ENCODE measurements around the gene MPHOSPH6. TPM values are rescaled to one million over a fixed set of nuclear protein-coding genes. Genes with fewer than 3 reads are reported as not detected.
"Not testable (repeated sequence)": the region's sequence is repeated elsewhere in the genome, so short reads cannot be mapped to it uniquely, and the experiment has no call there.

MPHOSPH6 gene
- total and polyA plus RNA-seq, 2 donors from 2014 or later = 22.7 to 28.2 TPM

- Histone ChIP-seq H3K27me3 (ENCODE audit: control insufficient read depth, insufficient read depth, low read length) (no peaks in the 10 kb centered on the region), H3K27ac (ENCODE audit: low read depth in 2 of 2, low read length in 2 of 2) (no peak overlapping the region), H3K9me3 (ENCODE audit: control insufficient read depth in 2 of 3, insufficient read depth in 1 of 3, low read length in 3 of 3) (no peaks in the 10 kb centered on the region), H3K9ac (ENCODE audit: low read length in 3 of 3) (no peak overlapping the region), H3K4me1 (ENCODE audit: control insufficient read depth in 2 of 3, insufficient read depth in 2 of 3, low read depth in 1 of 3, low read length in 3 of 3) (no peaks in the 10 kb centered on the region), H3K36me3 (ENCODE audit: control insufficient read depth in 2 of 3, insufficient read depth in 3 of 3, low read length in 3 of 3) (peaks cover 0 to 11% (median 2%) of the 10 kb centered on the region in 3 donors), H3K4me3 (ENCODE audit: low read length in 3 of 3) (no peak overlapping the region)
- no peak for TF ChIP-seq CTCF (IDR thresholded peaks at IDR 0.05; ENCODE audit: borderline replicate concordance, extremely low read depth, insufficient read depth)
- intact Hi-C loops (cut with DNase I) = no loop called here
- DNase-seq = no peak
- no peak for FAIRE-seq
These were observed 23.1 kb downstream of the MPHOSPH6 start for GRCh38 chr16:82146957-82147356.

- H3K9ac ChIP-seq (ENCODE audit: low read length in 3 of 3) = no peak overlapping the region
- FAIRE-seq (no peak), DNase-seq (no peak)
- TF ChIP-seq CTCF (IDR thresholded peaks at IDR 0.05; ENCODE audit: borderline replicate concordance, extremely low read depth, insufficient read depth) = no peak
- H3K9me3 ChIP-seq (ENCODE audit: control insufficient read depth in 2 of 3, insufficient read depth in 1 of 3, low read length in 3 of 3) = no peaks in the 10 kb centered on the region
- no peak overlapping the region for H3K4me3 ChIP-seq (ENCODE audit: low read length in 3 of 3)
- no peak overlapping the region for H3K27ac ChIP-seq (ENCODE audit: low read depth in 2 of 2, low read length in 2 of 2)
- H3K4me1 ChIP-seq (ENCODE audit: control insufficient read depth in 2 of 3, insufficient read depth in 2 of 3, low read depth in 1 of 3, low read length in 3 of 3) = no peaks in the 10 kb centered on the region
- no peaks in the 10 kb centered on the region for H3K27me3 ChIP-seq (ENCODE audit: control insufficient read depth, insufficient read depth, low read length)
- intact Hi-C loops (cut with DNase I) = no loop called here
- H3K36me3 ChIP-seq (ENCODE audit: control insufficient read depth in 2 of 3, insufficient read depth in 3 of 3, low read length in 3 of 3) = peaks cover 0 to 11% (median 2%) of the 10 kb centered on the region in 3 donors
These were observed 23.5 kb downstream of the MPHOSPH6 start for GRCh38 chr16:82146556-82146955.

- FAIRE-seq; H3K36me3 ChIP-seq (ENCODE audit: control insufficient read depth in 2 of 3, insufficient read depth in 3 of 3, low read length in 3 of 3); H3K9ac ChIP-seq (ENCODE audit: low read length in 3 of 3); intact Hi-C loops (cut with DNase I); H3K27ac ChIP-seq (ENCODE audit: low read depth in 2 of 2, low read length in 2 of 2); H3K9me3 ChIP-seq (ENCODE audit: control insufficient read depth in 2 of 3, insufficient read depth in 1 of 3, low read length in 3 of 3); DNase-seq; H3K4me3 ChIP-seq (ENCODE audit: low read length in 3 of 3); H3K27me3 ChIP-seq (ENCODE audit: control insufficient read depth, insufficient read depth, low read length); H3K4me1 ChIP-seq (ENCODE audit: control insufficient read depth in 2 of 3, insufficient read depth in 2 of 3, low read depth in 1 of 3, low read length in 3 of 3): not testable (repeated sequence)
These were observed 30.8 kb downstream of the MPHOSPH6 start for GRCh38 chr16:82139286-82139571.

GRCh38 chr16:82138478-82139285 is 31.3 kb downstream of the MPHOSPH6 start:
- intact Hi-C loops (cut with DNase I) = no loop called here
- FAIRE-seq (no peak), DNase-seq (peak in 2 of 5 donors; percentile 7 to 12)
- H3K27ac ChIP-seq (ENCODE audit: low read depth in 2 of 2, low read length in 2 of 2) = peak overlapping the region in 1 of 2 donors; percentile 28
- H3K27me3 ChIP-seq (ENCODE audit: control insufficient read depth, insufficient read depth, low read length) = no peaks in the 10 kb centered on the region
- H3K9ac ChIP-seq (ENCODE audit: low read length in 3 of 3) = no peak overlapping the region
- no peaks in the 10 kb centered on the region for H3K9me3 ChIP-seq (ENCODE audit: control insufficient read depth in 2 of 3, insufficient read depth in 1 of 3, low read length in 3 of 3)
- TF ChIP-seq CTCF (IDR thresholded peaks at IDR 0.05; ENCODE audit: borderline replicate concordance, extremely low read depth, insufficient read depth) = no peak
- H3K4me1 ChIP-seq (ENCODE audit: control insufficient read depth in 2 of 3, insufficient read depth in 2 of 3, low read depth in 1 of 3, low read length in 3 of 3) = peaks cover 0 to 4% (median 0%) of the 10 kb centered on the region in 3 donors
- H3K4me3 ChIP-seq (ENCODE audit: low read length in 3 of 3) = no peak overlapping the region
- H3K36me3 ChIP-seq (ENCODE audit: control insufficient read depth in 2 of 3, insufficient read depth in 3 of 3, low read length in 3 of 3) = no peaks in the 10 kb centered on the region

Measured in kidney (tissue), 14 donors.